HepG2 (cell line): ENCODE measurements around the gene SMAD6. TPM values are rescaled to one million over a fixed set of nuclear protein-coding genes. Genes with fewer than 3 reads are reported as not detected.

Experiments used
- ATAC-seq: fragments of 200-7000 bp; cut with Tn5 transposase; 3 replicates; pipeline ENCODE4 v1.9.1; 2020; ENCODE audit warnings: mild to moderate bottlenecking, moderate library complexity
- BruUV-seq: library from RNA; stranded (reverse); fragments of 400-500 nt; replicated peaks from 2 replicates; lab custom pipeline; 2021; lab: Mats Ljungman, UMichigan
- CTCF ChIA-PET: fragments of 300-600 bp; formaldehyde crosslinking; extraction: SDS; loops from one replicate; lab custom pipeline; 2021; ENCODE audit warnings: low total read pairs, inconsistent platforms, low intra/inter-chr PET ratio; lab: Yijun Ruan, JAX
- POLR2A ChIA-PET: fragments of 350-600 bp; sonication (Branson Sonifier 250); formaldehyde crosslinking; loops from one replicate; lab custom pipeline; 2020; ENCODE audit warnings: antibody characterized with exemption, inconsistent platforms; lab: Yijun Ruan, JAX
- DNase-seq: peaks from one replicate; pipeline ENCODE4 v3.0.0-alpha.2; 2015; ENCODE audit warnings: low spot score
- FAIRE-seq: peaks from 3 replicates; lab custom pipeline; 2011; peaks lifted over from hg19 to GRCh38; lab: Jason Lieb, UNC
- H2AFZ ChIP-seq: one replicate; pipeline ENCODE4 v1.6.1; 2011; ENCODE audit warnings: low read length, inconsistent platforms
- H3K27ac ChIP-seq: fragments of 300-600 bp; 3 replicates; pipeline ENCODE4 v1.8.0; 2011; ENCODE audit warnings: mixed run types, mild to moderate bottlenecking, mixed read lengths, low read length, inconsistent platforms; ENCODE audit not compliant: insufficient read depth; ENCODE audit errors: extremely low read length
- H3K27me3 ChIP-seq, 2 experiments: fragments of 200-600 bp in 1 of 2; 2 replicates in 1 of 2; 3 replicates in 1 of 2; pipeline versions ENCODE4 v1.6.0 to v1.8.0; 2011; ENCODE audit warnings: low read length in 2 of 2, mild to moderate bottlenecking in 2 of 2, moderate library complexity in 2 of 2, inconsistent platforms in 1 of 2; ENCODE audit not compliant: insufficient read depth in 2 of 2, control insufficient read depth in 1 of 2
- H3K36me3 ChIP-seq, 2 experiments: fragments of 200-600 bp in 1 of 2; replicated peaks in 1 of 2; 2 replicates in 1 of 2; 3 replicates in 1 of 2; pipeline versions ENCODE4 v1.5.1 to v1.8.0; 2011; ENCODE audit warnings: low read length in 2 of 2, inconsistent platforms in 1 of 2; ENCODE audit not compliant: insufficient read depth in 2 of 2, control insufficient read depth in 1 of 2
- H3K4me1 ChIP-seq: 2 replicates; pipeline ENCODE4 v1.5.1; 2012; ENCODE audit warnings: low read length, inconsistent platforms; ENCODE audit not compliant: insufficient read depth
- H3K4me2 ChIP-seq: 2 replicates; pipeline ENCODE4 v1.6.0; 2011; ENCODE audit warnings: low read depth, low read length, inconsistent platforms
- H3K4me3 ChIP-seq, 3 experiments: fragments of 200-600 bp in 1 of 3; sonication (generic), shearing (Covaris generic) in 1 of 3; replicated peaks in 1 of 3; 2 replicates each; pipeline ENCODE4 v1.5.1; 2011 to 2016; ENCODE audit warnings: low read length in 3 of 3, inconsistent platforms in 2 of 3, low read depth in 2 of 3, mild to moderate bottlenecking in 2 of 3, control low read depth in 1 of 3, mixed read lengths in 1 of 3; ENCODE audit not compliant: insufficient read depth in 1 of 3
- H3K79me2 ChIP-seq: one replicate; pipeline ENCODE4 v1.6.1; 2011; ENCODE audit warnings: low read length, inconsistent platforms; ENCODE audit not compliant: insufficient read depth
- H3K9ac ChIP-seq: 2 replicates; pipeline ENCODE4 v1.6.0; 2011; ENCODE audit warnings: mild to moderate bottlenecking, low read depth, low read length, inconsistent platforms; ENCODE audit not compliant: insufficient read depth
- H3K9me3 ChIP-seq: 2 replicates; pipeline ENCODE4 v1.5.1; 2012; ENCODE audit warnings: mild to moderate bottlenecking, low read length
- H4K20me1 ChIP-seq: 2 replicates; pipeline ENCODE4 v1.6.0; 2011; ENCODE audit warnings: inconsistent platforms, mild to moderate bottlenecking, low read length, moderate library complexity; ENCODE audit not compliant: insufficient read depth
- GTF2F1 ChIP-seq: fragments of 150-350 bp; IDR thresholded peaks from 2 replicates; pipeline ENCODE4 v1.6.1; 2014; ENCODE audit warnings: low read length
- NAIF1 ChIP-seq: sonication (generic); formaldehyde crosslinking; IDR thresholded peaks from 2 replicates; pipeline ENCODE4 v1.5.0; 2020; ENCODE audit warnings: mild to moderate bottlenecking, missing genetic modification reagents, borderline replicate concordance
- PTBP1 ChIP-seq: fragments of 200-400 bp; formaldehyde crosslinking; IDR thresholded peaks from 2 replicates; pipeline ENCODE4 v1.6.1; 2018; ENCODE audit warnings: low read length, low read depth; ENCODE audit not compliant: poor library complexity, severe bottlenecking
- ZKSCAN8 ChIP-seq: IDR thresholded peaks from 2 replicates; pipeline ENCODE4 v1.6.1; 2016; ENCODE audit warnings: borderline replicate concordance, missing genetic modification reagents, missing compliant biosample characterization
- ZNF256 ChIP-seq: sonication (generic); formaldehyde crosslinking; conservative IDR thresholded peaks from 2 replicates; pipeline ENCODE4 v1.4.0; 2020; ENCODE audit warnings: missing genetic modification reagents
- ZNF260 ChIP-seq: sonication (generic); formaldehyde crosslinking; IDR thresholded peaks from 2 replicates; pipeline ENCODE4 v1.4.0; 2020; ENCODE audit warnings: missing genetic modification reagents, low read depth, mild to moderate bottlenecking, borderline replicate concordance
- ZNF354B ChIP-seq: sonication (generic); formaldehyde crosslinking; IDR thresholded peaks from 2 replicates; pipeline ENCODE4 v1.8.0; 2022; ENCODE audit warnings: mild to moderate bottlenecking, missing genetic modification reagents
- WGBS: methylation state at CpG from one replicate; pipeline ENCODE4 v1.1.6; 2017; ENCODE audit warnings: low lambda C conversion rate; 5-methylcytosine and 5-hydroxymethylcytosine counted together
- in situ Hi-C: cut with HindIII; loops from 2 replicates; pipeline ENCODE4 v1.10.0; 2017; ENCODE audit warnings: low pct_unique_long_range_greater_than_20kb; ENCODE audit not compliant: extremely low pct_ligation_motif_present
- intact Hi-C: fragments of 100-400 bp; cut with micrococcal nuclease; formaldehyde crosslinking; loops from one replicate; pipeline ENCODE4 v1.10.0; 2022; ENCODE audit not compliant: unreplicated experiment
- polyA plus RNA-seq, 8 experiments: library from polyadenylated mRNA; depleted of rRNA in 3 of 8; stranded (reverse) in 7 of 8; unstranded in 1 of 8; fragments of >200 nt; fragmentation: Illumina TruSeq in 4 of 8; extraction: Trizol in 4 of 8; gene quantifications; 2 replicates each; pipeline versions ENCODE4 v1.2.1 to v1.2.3, GENCODE V29; 2011 to 2016; ENCODE audit warnings: low read depth in 4 of 8, missing spikeins in 1 of 8, mixed read lengths in 1 of 8; ENCODE audit not compliant: insufficient read depth in 1 of 8
- total RNA-seq, 5 experiments: library from RNA; depleted of rRNA; stranded (reverse); fragments of >200 nt; fragmentation: Illumina TruSeq; extraction: Trizol; gene quantifications; 2 replicates each; pipeline ENCODE4 v1.2.3, GENCODE V29; 2016; ENCODE audit warnings: low read depth in 1 of 5
- TF ChIP-seq, protein P1 (sequence below): sonication (generic); formaldehyde crosslinking; IDR thresholded peaks from 2 replicates; pipeline ENCODE4 v1.4.0; 2020; ENCODE audit warnings: missing genetic modification reagents

The SMAD6 gene
- total and polyA plus RNA-seq, 2 of the 13 experiments (the other 11 are each of a cell fraction or from before 2014, with no cell fraction given) = 3.3 to 4.4 TPM

DNA sequence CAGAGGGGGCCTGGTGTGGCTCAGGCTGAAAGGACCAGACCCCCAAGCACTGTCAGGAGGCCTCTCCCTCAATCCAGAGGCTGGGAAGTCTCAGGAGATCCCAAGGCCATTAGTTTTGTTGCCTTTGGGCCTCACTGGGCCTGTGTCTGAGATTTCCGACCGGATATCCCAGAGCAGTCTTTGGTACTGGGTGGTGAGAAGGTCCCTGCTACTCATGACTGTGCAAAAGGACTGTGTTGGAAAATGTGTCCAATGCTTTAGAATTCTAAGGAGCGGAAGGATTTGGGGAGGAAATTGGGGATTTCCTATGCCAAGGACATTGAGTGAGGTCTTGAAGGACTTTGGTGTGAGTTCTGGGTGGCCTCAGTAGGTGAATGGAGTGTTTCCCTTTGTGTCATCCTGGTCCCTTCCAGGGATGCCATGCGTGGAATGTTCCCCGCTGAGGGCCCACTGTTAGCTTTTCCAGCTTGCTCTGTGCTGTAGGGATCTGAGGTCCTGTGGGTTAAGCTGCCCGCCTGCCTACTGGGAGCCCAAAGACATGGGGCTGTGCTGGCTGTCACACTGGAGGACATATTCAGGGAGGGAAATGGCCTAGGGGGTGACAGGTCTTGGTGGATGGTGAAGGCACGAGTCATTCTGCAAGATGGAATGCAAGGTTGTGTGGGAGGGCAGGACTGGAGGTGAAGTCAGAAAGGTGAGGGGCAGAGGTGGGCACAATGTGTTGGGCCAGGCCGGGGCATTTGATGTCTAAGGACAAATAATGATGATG is 16.4 kb downstream of the SMAD6 start:
- WGBS = over 99% methylated on average over 7 of the region's 8 CpGs
- CTCF ChIA-PET = no interaction called here
- no peaks in the 10 kb centered on the region for H4K20me1 ChIP-seq
- peaks cover 20% of the 10 kb centered on the region for H3K4me1 ChIP-seq
- no peak overlapping the region for H2AFZ ChIP-seq
- no TSS peak for BruUV-seq
- FAIRE-seq (no peak), ATAC-seq (no peak), DNase-seq (no peak)
- no peak overlapping the region for H3K4me3 ChIP-seq
- no peak overlapping the region for H3K27ac ChIP-seq
- intact Hi-C loops (no loop called here), in situ Hi-C loops (no loop called here)
- no peak overlapping the region for H3K9ac ChIP-seq
- H3K36me3 ChIP-seq = peaks cover 0 to 26% of the 10 kb centered on the region in 2 experiments; a peak in 2 of 5 replicates
- H3K27me3 ChIP-seq = no peaks in the 10 kb centered on the region
- peaks cover 2% of the 10 kb centered on the region for H3K79me2 ChIP-seq
- H3K4me2 ChIP-seq = no peak overlapping the region
- POLR2A ChIA-PET = no interaction called here
- TF ChIP-seq ZNF260 (CRISPR knock-in tag) (no peak), ZKSCAN8 (no peak), GTF2F1 (no peak), PTBP1 (no peak), NAIF1 (CRISPR knock-in tag) (no peak), ZNF354B (CRISPR knock-in tag) (no peak), ZNF256 (CRISPR knock-in tag) (no peak)
- TF ChIP-seq, protein P1, sequence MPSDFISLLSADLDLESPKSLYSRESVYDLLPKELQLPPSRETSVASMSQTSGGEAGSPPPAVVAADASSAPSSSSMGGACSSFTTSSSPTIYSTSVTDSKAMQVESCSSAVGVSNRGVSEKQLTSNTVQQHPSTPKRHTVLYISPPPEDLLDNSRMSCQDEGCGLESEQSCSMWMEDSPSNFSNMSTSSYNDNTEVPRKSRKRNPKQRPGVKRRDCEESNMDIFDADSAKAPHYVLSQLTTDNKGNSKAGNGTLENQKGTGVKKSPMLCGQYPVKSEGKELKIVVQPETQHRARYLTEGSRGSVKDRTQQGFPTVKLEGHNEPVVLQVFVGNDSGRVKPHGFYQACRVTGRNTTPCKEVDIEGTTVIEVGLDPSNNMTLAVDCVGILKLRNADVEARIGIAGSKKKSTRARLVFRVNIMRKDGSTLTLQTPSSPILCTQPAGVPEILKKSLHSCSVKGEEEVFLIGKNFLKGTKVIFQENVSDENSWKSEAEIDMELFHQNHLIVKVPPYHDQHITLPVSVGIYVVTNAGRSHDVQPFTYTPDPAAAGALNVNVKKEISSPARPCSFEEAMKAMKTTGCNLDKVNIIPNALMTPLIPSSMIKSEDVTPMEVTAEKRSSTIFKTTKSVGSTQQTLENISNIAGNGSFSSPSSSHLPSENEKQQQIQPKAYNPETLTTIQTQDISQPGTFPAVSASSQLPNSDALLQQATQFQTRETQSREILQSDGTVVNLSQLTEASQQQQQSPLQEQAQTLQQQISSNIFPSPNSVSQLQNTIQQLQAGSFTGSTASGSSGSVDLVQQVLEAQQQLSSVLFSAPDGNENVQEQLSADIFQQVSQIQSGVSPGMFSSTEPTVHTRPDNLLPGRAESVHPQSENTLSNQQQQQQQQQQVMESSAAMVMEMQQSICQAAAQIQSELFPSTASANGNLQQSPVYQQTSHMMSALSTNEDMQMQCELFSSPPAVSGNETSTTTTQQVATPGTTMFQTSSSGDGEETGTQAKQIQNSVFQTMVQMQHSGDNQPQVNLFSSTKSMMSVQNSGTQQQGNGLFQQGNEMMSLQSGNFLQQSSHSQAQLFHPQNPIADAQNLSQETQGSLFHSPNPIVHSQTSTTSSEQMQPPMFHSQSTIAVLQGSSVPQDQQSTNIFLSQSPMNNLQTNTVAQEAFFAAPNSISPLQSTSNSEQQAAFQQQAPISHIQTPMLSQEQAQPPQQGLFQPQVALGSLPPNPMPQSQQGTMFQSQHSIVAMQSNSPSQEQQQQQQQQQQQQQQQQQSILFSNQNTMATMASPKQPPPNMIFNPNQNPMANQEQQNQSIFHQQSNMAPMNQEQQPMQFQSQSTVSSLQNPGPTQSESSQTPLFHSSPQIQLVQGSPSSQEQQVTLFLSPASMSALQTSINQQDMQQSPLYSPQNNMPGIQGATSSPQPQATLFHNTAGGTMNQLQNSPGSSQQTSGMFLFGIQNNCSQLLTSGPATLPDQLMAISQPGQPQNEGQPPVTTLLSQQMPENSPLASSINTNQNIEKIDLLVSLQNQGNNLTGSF = no peak
- no peaks in the 10 kb centered on the region for H3K9me3 ChIP-seq
